GM23338 (cell line): ENCODE measurements around the gene RNF166. TPM values are rescaled to one million over a fixed set of nuclear protein-coding genes. Genes with fewer than 3 reads are reported as not detected.

Experiments
- ATAC-seq: fragments of 200-7000 bp; cut with Tn5 transposase; 3 replicates; pipeline ENCODE4 v1.9.1; 2020
- DNase-seq: peaks from one replicate; pipeline ENCODE4 v3.0.0-alpha.2; 2015; ENCODE audit warnings: low spot score
- H2AFZ ChIP-seq: fragments of 200-600 bp; sonication (generic); 2 replicates; pipeline ENCODE4 v1.8.0; 2016; ENCODE audit warnings: antibody characterized with exemption, mild to moderate bottlenecking, moderate library complexity
- H3F3A ChIP-seq: fragments of 200-600 bp; sonication (generic); replicated peaks from 2 replicates; pipeline ENCODE4 v1.8.0; 2017; ENCODE audit warnings: antibody characterized with exemption, mixed run types, low read depth
- H3K27ac ChIP-seq: fragments of 200-600 bp; sonication (generic); 2 replicates; pipeline ENCODE4 v1.6.1; 2016; ENCODE audit warnings: low read depth
- H3K27me3 ChIP-seq: fragments of 200-600 bp; sonication (generic); 2 replicates; pipeline ENCODE4 v1.8.0; 2016; ENCODE audit warnings: mild to moderate bottlenecking, mixed run types, moderate library complexity; ENCODE audit not compliant: insufficient read depth
- H3K36me3 ChIP-seq: fragments of 200-600 bp; sonication (generic); 2 replicates; pipeline ENCODE4 v1.8.0; 2016; ENCODE audit warnings: mild to moderate bottlenecking; ENCODE audit not compliant: insufficient read depth
- H3K4me1 ChIP-seq: fragments of 200-600 bp; sonication (generic); 2 replicates; pipeline ENCODE4 v1.8.0; 2016; ENCODE audit warnings: mild to moderate bottlenecking, moderate library complexity; ENCODE audit not compliant: insufficient read depth
- H3K4me2 ChIP-seq: fragments of 200-600 bp; sonication (generic); 2 replicates; pipeline ENCODE4 v1.7.1; 2017; ENCODE audit warnings: mixed run types
- H3K4me3 ChIP-seq: fragments of 200-600 bp; sonication (generic); 2 replicates; pipeline ENCODE4 v1.6.1; 2016; ENCODE audit warnings: mixed run types
- H3K79me2 ChIP-seq: fragments of 200-600 bp; sonication (generic); replicated peaks from 2 replicates; pipeline ENCODE4 v1.8.0; 2017; ENCODE audit warnings: mild to moderate bottlenecking; ENCODE audit not compliant: insufficient read depth
- H3K9me2 ChIP-seq: fragments of 200-600 bp; sonication (generic); 2 replicates; pipeline ENCODE4 v1.8.0; 2017; ENCODE audit not compliant: insufficient read depth
- H4K20me1 ChIP-seq: fragments of 200-600 bp; sonication (generic); replicated peaks from 2 replicates; pipeline ENCODE4 v1.8.0; 2017; ENCODE audit warnings: mild to moderate bottlenecking; ENCODE audit not compliant: insufficient read depth
- H3K27ac Mint-ChIP-seq: 2 replicates; pipeline ENCODE4 v1.8.0; 2020; ENCODE audit warnings: inconsistent platforms, mild to moderate bottlenecking, moderate library complexity, mixed read lengths
- H3K27me3 Mint-ChIP-seq: 3 replicates; pipeline ENCODE4 v1.8.0; 2022; ENCODE audit warnings: low read depth, mild to moderate bottlenecking, moderate library complexity, mixed read lengths, inconsistent platforms; ENCODE audit not compliant: insufficient read depth, poor library complexity
- H3K36me3 Mint-ChIP-seq: 3 replicates; pipeline ENCODE4 v1.8.0; 2021; ENCODE audit warnings: low read depth, mild to moderate bottlenecking, inconsistent platforms, moderate library complexity, mixed read lengths
- H3K4me1 Mint-ChIP-seq: 3 replicates; pipeline ENCODE4 v1.8.0; 2020; ENCODE audit warnings: mild to moderate bottlenecking, inconsistent platforms, mixed read lengths
- H3K4me3 Mint-ChIP-seq: 3 replicates; pipeline ENCODE4 v1.8.0; 2021; ENCODE audit warnings: moderate library complexity, mild to moderate bottlenecking, inconsistent platforms, mixed read lengths
- H3K9me3 Mint-ChIP-seq: 3 replicates; pipeline ENCODE4 v1.8.0; 2020; ENCODE audit warnings: moderate library complexity, mild to moderate bottlenecking, inconsistent platforms, mixed read lengths
- CTCF ChIP-seq, 2 experiments: fragments of 200-600 bp in 1 of 2; sonication (generic) in 1 of 2; conservative IDR thresholded peaks; 2 replicates each; pipeline versions ENCODE4 v1.5.1 to v1.6.1; 2016 to 2017; ENCODE audit warnings: antibody characterized with exemption in 2 of 2, low read depth in 2 of 2, mild to moderate bottlenecking in 2 of 2, moderate library complexity in 1 of 2
- ETS1 ChIP-seq: IDR thresholded peaks from 2 replicates; pipeline ENCODE4 v1.6.1; 2016; ENCODE audit warnings: antibody characterized with exemption
- EZH2 ChIP-seq: fragments of 200-600 bp; sonication (generic); IDR thresholded peaks from one replicate; pipeline ENCODE4 v1.8.0; 2017; ENCODE audit warnings: antibody characterized with exemption, mild to moderate bottlenecking, low read depth; ENCODE audit not compliant: unreplicated experiment
- EZH2phosphoT487 ChIP-seq: fragments of 200-600 bp; sonication (generic); IDR thresholded peaks from one replicate; pipeline ENCODE4 v1.8.1; 2018; ENCODE audit warnings: antibody characterized with exemption; ENCODE audit not compliant: unreplicated experiment
- POLR2AphosphoS5 ChIP-seq: IDR thresholded peaks from 2 replicates; pipeline ENCODE4 v1.6.1; 2016; ENCODE audit warnings: antibody characterized with exemption, low read depth
- REST ChIP-seq: IDR thresholded peaks from one replicate; pipeline ENCODE4 v1.6.1; 2018; ENCODE audit warnings: antibody characterized with exemption; ENCODE audit not compliant: unreplicated experiment
- ZNF114 ChIP-seq: fragments of 250-450 bp; sonication (Bioruptor Pico); IDR thresholded peaks from 2 replicates; pipeline ENCODE4 v1.5.0; 2020; ENCODE audit warnings: mild to moderate bottlenecking, moderate library complexity
- polyA plus RNA-seq: library from polyadenylated mRNA; unstranded; fragments of >200 nt; fragmentation: Nextera tagmentation; extraction: Ambion mirVana; gene quantifications from 2 replicates; pipeline ENCODE4 v1.2.1, GENCODE V29; 2016
- total RNA-seq: library from RNA; depleted of rRNA; stranded (reverse); fragments of >200 nt; shearing (Covaris generic); gene quantifications from 2 replicates; pipeline ENCODE4 v1.2.3, GENCODE V29; 2014

Gene RNF166
- total and polyA plus RNA-seq, 2 experiments from 2014 or later, result 24.9 to 43.4 TPM

- H3K36me3 Mint-ChIP-seq, result peaks cover 5% of the 10 kb centered on the region; the same call in 2 of the 3 replicates
- no peak overlapping the region for H3K4me3 Mint-ChIP-seq
- no peak for TF ChIP-seq ETS1
- TF ChIP-seq EZH2, result no peak
- no peak for TF ChIP-seq REST
- TF ChIP-seq ZNF114 (CRISPR knock-in tag), result no peak
- no peak for TF ChIP-seq POLR2AphosphoS5
- no peak for TF ChIP-seq EZH2phosphoT487
- TF ChIP-seq CTCF (conservative IDR thresholded peaks at IDR 0.05; ENCODE audit: low read depth in 2 of 2), result no peak
- no peaks in the 10 kb centered on the region for H3K36me3 ChIP-seq
- peaks cover 17% of the 10 kb centered on the region for H3K27me3 Mint-ChIP-seq
- H4K20me1 ChIP-seq, result no peaks in the 10 kb centered on the region; the same call in 1 of the 2 replicates
- no peak overlapping the region for H3K4me3 ChIP-seq
- no peak overlapping the region for H3K4me2 ChIP-seq
- H3K79me2 ChIP-seq, result peaks cover 28% of the 10 kb centered on the region
- H3K27me3 ChIP-seq, result no peaks in the 10 kb centered on the region
- H3K4me1 Mint-ChIP-seq, result peaks cover 15% of the 10 kb centered on the region
- H3K4me1 ChIP-seq, result peaks cover 5% of the 10 kb centered on the region; the same call in 1 of the 2 replicates
- H3K9me2 ChIP-seq, result no peaks in the 10 kb centered on the region
- H3K9me3 Mint-ChIP-seq, result no peaks in the 10 kb centered on the region
- H3K27ac ChIP-seq, result no peak overlapping the region
- ATAC-seq (no peak), DNase-seq (no peak)
- H3K27ac Mint-ChIP-seq, result no peak overlapping the region; the same call in 1 of the 2 replicates
- H3F3A ChIP-seq, result 0 out of 2 replicates have a peak, but pooled peaks cover 2% of the 10 kb centered on the region
- H2AFZ ChIP-seq, result no peak overlapping the region
Measured at GRCh38 chr16:88710556-88710955, 4.3 kb upstream of the RNF166 start.
